Measurements from ENCODE around the gene VPS13C. TPM values are rescaled to one million over a fixed set of nuclear protein-coding genes. Genes with fewer than 3 reads are reported as not detected.
"Not testable (repeated sequence)": the region's sequence is repeated elsewhere in the genome, so short reads cannot be mapped to it uniquely, and the experiment has no call there.

VPS13C gene
- polyA plus RNA-seq, 1 experiment = 6.0 TPM

DNA sequence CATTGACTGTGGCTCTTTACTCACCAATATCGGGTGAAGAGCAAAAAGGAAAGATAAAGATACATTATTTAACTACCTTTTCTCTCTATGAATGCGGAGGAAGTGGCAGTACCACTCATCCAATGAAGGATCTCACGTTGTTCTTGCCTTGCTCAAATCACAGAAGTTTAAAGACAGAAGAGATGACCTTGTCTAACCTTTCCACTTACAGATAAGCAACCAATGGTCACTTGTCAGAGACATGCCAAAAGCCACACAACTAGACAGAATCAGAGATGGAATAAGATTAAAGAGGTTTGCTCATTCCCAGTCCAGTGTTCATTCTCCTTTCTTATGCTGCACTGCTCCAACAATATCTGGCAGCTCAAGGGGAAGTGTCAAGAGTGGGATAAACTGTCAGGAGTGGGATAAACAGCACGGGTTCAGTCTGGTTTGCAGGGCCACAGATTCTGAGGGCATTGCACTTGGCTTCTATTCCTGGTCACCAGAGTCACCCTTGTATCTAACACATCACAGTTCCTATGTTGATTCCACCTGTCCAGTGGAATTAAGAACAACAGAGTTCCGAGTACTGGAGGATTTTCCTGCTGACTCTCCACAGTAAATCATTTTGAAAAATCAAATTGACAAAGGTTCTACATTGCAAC is 6.7 kb downstream of the VPS13C start:
- TF ChIP-seq, protein P1, sequence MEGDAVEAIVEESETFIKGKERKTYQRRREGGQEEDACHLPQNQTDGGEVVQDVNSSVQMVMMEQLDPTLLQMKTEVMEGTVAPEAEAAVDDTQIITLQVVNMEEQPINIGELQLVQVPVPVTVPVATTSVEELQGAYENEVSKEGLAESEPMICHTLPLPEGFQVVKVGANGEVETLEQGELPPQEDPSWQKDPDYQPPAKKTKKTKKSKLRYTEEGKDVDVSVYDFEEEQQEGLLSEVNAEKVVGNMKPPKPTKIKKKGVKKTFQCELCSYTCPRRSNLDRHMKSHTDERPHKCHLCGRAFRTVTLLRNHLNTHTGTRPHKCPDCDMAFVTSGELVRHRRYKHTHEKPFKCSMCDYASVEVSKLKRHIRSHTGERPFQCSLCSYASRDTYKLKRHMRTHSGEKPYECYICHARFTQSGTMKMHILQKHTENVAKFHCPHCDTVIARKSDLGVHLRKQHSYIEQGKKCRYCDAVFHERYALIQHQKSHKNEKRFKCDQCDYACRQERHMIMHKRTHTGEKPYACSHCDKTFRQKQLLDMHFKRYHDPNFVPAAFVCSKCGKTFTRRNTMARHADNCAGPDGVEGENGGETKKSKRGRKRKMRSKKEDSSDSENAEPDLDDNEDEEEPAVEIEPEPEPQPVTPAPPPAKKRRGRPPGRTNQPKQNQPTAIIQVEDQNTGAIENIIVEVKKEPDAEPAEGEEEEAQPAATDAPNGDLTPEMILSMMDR (IDR thresholded peaks at IDR 0.05; ENCODE audit: insufficient read depth, low read depth, low read length) = no peak
- ChIA-PET CTCF (no interaction called here), POLR2A (interaction anchor here (0.7 kb wide), 1 partner anchor 235 kb away, joined by 4 read pairs; no protein-coding TSS in a partner anchor)
- no peaks in the 10 kb centered on the region for H3K36me3 ChIP-seq (ENCODE audit: control insufficient read depth, insufficient read depth, low read length)
- no peaks in the 10 kb centered on the region for H3K27me3 ChIP-seq (ENCODE audit: control insufficient read depth, insufficient read depth, low read length)
- no peak overlapping the region for H3K4me3 ChIP-seq (ENCODE audit: low read depth, low read length)
- no peak for DNase-seq (ENCODE audit: low read depth)

DNA sequence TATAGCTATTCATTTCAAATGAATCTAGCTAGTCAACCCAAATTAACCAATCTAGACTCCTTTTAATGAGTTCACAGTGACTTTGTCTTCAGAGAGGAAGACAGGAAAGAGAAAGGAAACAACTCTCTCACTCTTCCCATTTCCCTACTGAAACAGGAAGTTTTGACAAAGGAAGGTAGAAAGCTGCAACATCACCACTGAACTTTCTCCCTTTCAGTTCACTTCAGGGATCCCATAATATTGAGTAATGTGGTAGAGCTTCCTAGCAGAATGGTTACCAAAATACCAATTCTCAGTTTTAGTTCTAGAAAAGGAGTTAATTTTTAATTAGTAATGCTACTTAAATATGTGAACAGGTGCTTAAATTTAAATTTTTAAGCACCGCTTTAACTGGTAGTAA is 7.5 kb downstream of the VPS13C start:
- CTCF ChIA-PET = no interaction called here
- Histone ChIP-seq H3K4me3 (ENCODE audit: low read depth, low read length) (no peak overlapping the region), H3K36me3 (ENCODE audit: control insufficient read depth, insufficient read depth, low read length) (no peaks in the 10 kb centered on the region), H3K27me3 (ENCODE audit: control insufficient read depth, insufficient read depth, low read length) (no peaks in the 10 kb centered on the region)
- TF ChIP-seq, protein P1 (IDR thresholded peaks at IDR 0.05; ENCODE audit: insufficient read depth, low read depth, low read length) = no peak
- POLR2A ChIA-PET = interaction anchor here (0.6 to 0.7 kb wide), 2 partner anchors 79 to 236 kb away, joined by 3 to 4 read pairs; no protein-coding TSS in a partner anchor
- DNase-seq (ENCODE audit: low read depth) = no peak

DNA sequence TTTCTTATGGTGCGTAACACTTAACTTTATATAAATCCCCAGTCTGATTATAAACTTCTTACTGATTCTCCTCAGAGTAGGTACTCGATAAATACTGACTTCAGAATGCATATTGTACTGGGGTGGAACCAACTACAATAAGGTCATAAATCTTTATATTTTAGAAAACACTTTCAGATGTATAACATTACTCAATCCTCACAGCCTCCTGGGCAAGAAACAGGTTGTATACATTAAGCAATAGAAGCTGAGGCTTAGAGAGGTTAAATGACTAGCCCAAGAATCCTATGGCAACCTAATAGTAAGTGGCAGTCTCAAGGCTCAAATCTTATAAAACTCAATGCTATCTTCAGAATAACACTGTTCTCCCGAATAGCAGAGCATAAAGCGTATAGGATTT is 9.1 kb downstream of the VPS13C start:
- DNase-seq (ENCODE audit: low read depth) = no peak
- Histone ChIP-seq H3K36me3 (ENCODE audit: control insufficient read depth, insufficient read depth, low read length) (no peaks in the 10 kb centered on the region), H3K4me3 (ENCODE audit: low read depth, low read length) (no peak overlapping the region), H3K27me3 (ENCODE audit: control insufficient read depth, insufficient read depth, low read length) (no peaks in the 10 kb centered on the region)
- ChIA-PET POLR2A (no interaction called here), CTCF (no interaction called here)
- TF ChIP-seq, protein P1 (IDR thresholded peaks at IDR 0.05; ENCODE audit: insufficient read depth, low read depth, low read length) = no peak

DNA sequence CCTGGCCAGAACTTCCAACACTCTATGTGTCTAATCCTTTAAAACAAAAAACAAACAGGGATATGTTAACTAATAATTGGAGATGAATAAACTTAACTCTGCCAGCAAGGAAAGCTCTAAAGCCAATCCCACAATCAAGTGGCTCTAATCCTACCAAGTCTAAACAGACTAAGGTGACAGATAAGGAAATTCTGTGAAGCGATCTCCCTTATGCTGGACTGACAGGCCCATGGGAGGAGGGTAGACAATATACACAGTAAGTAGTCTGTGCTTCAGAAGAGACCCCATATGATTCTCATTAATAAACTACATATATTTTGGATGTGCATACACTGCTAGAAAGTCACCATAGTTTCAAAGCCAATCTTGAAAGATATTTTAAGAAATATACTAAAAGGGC is 10.1 kb downstream of the VPS13C start:
- Histone ChIP-seq H3K36me3 (ENCODE audit: control insufficient read depth, insufficient read depth, low read length) (no peaks in the 10 kb centered on the region), H3K27me3 (ENCODE audit: control insufficient read depth, insufficient read depth, low read length) (no peaks in the 10 kb centered on the region), H3K4me3 (ENCODE audit: low read depth, low read length) (no peak overlapping the region)
- CTCF ChIA-PET = no interaction called here
- POLR2A ChIA-PET = no interaction called here
- TF ChIP-seq, protein P1 (IDR thresholded peaks at IDR 0.05; ENCODE audit: insufficient read depth, low read depth, low read length) = no peak
- no peak for DNase-seq (ENCODE audit: low read depth)

DNA sequence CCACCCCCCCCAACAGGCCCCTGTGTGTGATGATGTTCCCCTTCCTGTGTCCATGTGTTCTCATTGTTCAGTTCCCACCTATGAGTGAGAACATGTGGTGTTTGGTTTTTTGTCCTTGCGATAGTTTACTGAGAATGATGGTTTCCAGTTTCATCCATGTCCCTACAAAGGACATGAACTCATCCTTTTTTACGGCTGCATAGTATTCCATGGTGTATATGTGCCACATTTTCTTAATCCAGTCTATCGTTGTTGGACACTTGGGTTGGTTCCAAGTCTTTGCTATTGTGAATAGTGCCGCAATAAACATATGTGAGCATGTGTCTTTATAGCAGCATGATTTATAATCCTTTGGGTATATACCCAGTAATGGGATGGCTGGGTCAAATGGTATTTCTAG is 12.0 kb downstream of the VPS13C start:
- H3K36me3 ChIP-seq (ENCODE audit: control insufficient read depth, insufficient read depth, low read length); DNase-seq (ENCODE audit: low read depth); CTCF ChIA-PET; POLR2A ChIA-PET; H3K27me3 ChIP-seq (ENCODE audit: control insufficient read depth, insufficient read depth, low read length); H3K4me3 ChIP-seq (ENCODE audit: low read depth, low read length): not testable (repeated sequence)

DNA sequence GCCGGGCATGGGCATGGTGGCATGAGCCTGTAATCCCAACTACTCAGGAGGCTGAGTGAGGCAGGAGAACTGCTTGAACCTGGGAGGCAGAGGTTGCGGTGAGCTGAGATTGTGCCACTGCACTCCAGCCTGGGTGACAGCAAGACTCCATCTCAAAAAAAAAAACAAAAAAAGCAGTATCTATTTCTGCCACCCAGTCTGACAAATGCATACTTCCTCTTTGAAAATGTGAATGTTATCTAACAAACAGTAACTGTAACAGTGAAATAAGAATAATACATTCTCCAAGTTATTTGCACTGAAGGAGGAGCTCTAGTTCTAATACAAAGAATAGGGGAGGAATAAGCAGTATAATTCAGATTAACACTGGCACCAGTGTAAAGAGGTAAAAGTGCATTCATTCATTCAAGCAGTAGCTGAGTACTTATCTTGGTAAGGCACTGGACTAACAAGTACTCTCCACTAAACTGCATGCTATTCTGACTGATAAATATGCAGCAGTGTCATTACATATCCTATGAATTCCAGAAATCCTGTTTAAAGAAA is 12.9 kb downstream of the VPS13C start:
- TF ChIP-seq, protein P1 (IDR thresholded peaks at IDR 0.05; ENCODE audit: insufficient read depth, low read depth, low read length) = no peak
- ChIA-PET CTCF (interaction anchor here (0.6 kb wide), 1 partner anchor 179 kb away, joined by 4 read pairs; no protein-coding TSS in a partner anchor), POLR2A (no interaction called here)
- Histone ChIP-seq H3K36me3 (ENCODE audit: control insufficient read depth, insufficient read depth, low read length) (no peaks in the 10 kb centered on the region), H3K4me3 (ENCODE audit: low read depth, low read length) (no peak overlapping the region), H3K27me3 (ENCODE audit: control insufficient read depth, insufficient read depth, low read length) (no peaks in the 10 kb centered on the region)
- no peak for DNase-seq (ENCODE audit: low read depth)

Measured in BJ (cell line).